HepG2 (cell line): Measurements from ENCODE around the gene AAGAB. TPM values are rescaled to one million over a fixed set of nuclear protein-coding genes. Genes with fewer than 3 reads are reported as not detected.

Experiments
- HMGXB3 ChIP-seq: sonication (generic); formaldehyde crosslinking; IDR thresholded peaks from 2 replicates; pipeline ENCODE4 v1.4.0; 2020; ENCODE audit warnings: missing genetic modification reagents, borderline replicate concordance
- ISL2 ChIP-seq: sonication (generic); formaldehyde crosslinking; IDR thresholded peaks from 2 replicates; pipeline ENCODE4 v1.5.0; 2020; ENCODE audit warnings: missing genetic modification reagents
- KDM6A ChIP-seq: IDR thresholded peaks from 2 replicates; pipeline ENCODE4 v1.6.1; 2016; ENCODE audit warnings: low read depth
- MXI1 ChIP-seq: IDR thresholded peaks from 3 replicates; pipeline ENCODE4 v1.6.1; 2012; ENCODE audit warnings: low read depth, low read length, inconsistent platforms, borderline replicate concordance
- MYNN ChIP-seq: sonication (generic); formaldehyde crosslinking; IDR thresholded peaks from 2 replicates; pipeline ENCODE4 v1.4.0; 2020; ENCODE audit warnings: mild to moderate bottlenecking, low read depth, missing genetic modification reagents
- NCOA2 ChIP-seq: sonication (generic); formaldehyde crosslinking; IDR thresholded peaks from 2 replicates; pipeline ENCODE4 v1.8.0; 2022; ENCODE audit warnings: inconsistent platforms
- NFE2L1 ChIP-seq: sonication (generic); formaldehyde crosslinking; IDR thresholded peaks from 2 replicates; pipeline ENCODE4 v1.4.0; 2020; ENCODE audit warnings: missing genetic modification reagents, mild to moderate bottlenecking, borderline replicate concordance
- PBX3 ChIP-seq: sonication (generic); formaldehyde crosslinking; IDR thresholded peaks from 2 replicates; pipeline ENCODE4 v1.8.1; 2023; ENCODE audit warnings: missing genetic modification reagents, inconsistent platforms, borderline replicate concordance
- PHF21A ChIP-seq: sonication (generic); formaldehyde crosslinking; IDR thresholded peaks from 2 replicates; pipeline ENCODE4 v1.5.0; 2020; ENCODE audit warnings: mild to moderate bottlenecking, missing genetic modification reagents
- PHF5A ChIP-seq: IDR thresholded peaks from one replicate; pipeline ENCODE4 v1.6.1; 2018; ENCODE audit warnings: low read depth, missing genetic modification reagents; ENCODE audit not compliant: unreplicated experiment
- RBM22 ChIP-seq: fragments of 200-400 bp; formaldehyde crosslinking; optimal IDR thresholded peaks from 2 replicates; pipeline ENCODE3; 2017; ENCODE audit warnings: mild to moderate bottlenecking, low read length, moderate library complexity
- SETDB1 ChIP-seq: sonication (generic); formaldehyde crosslinking; IDR thresholded peaks from 2 replicates; pipeline ENCODE4 v1.5.1; 2020; ENCODE audit warnings: missing genetic modification reagents, mild to moderate bottlenecking, borderline replicate concordance
- SP4 ChIP-seq: sonication (generic); formaldehyde crosslinking; IDR thresholded peaks from 2 replicates; pipeline ENCODE4 v1.8.1; 2023; ENCODE audit warnings: mild to moderate bottlenecking, missing genetic modification reagents
- ZFY ChIP-seq: sonication (generic); formaldehyde crosslinking; IDR thresholded peaks from 2 replicates; pipeline ENCODE4 v1.4.0; 2020; ENCODE audit warnings: missing genetic modification reagents
- ZNF124 ChIP-seq: sonication (generic); formaldehyde crosslinking; IDR thresholded peaks from 2 replicates; pipeline ENCODE4 v1.4.0; 2020; ENCODE audit warnings: missing genetic modification reagents
- ZNF687 ChIP-seq: sonication (generic); formaldehyde crosslinking; IDR thresholded peaks from 2 replicates; pipeline ENCODE4 v1.5.1; 2020; ENCODE audit warnings: mild to moderate bottlenecking, missing genetic modification reagents, moderate library complexity
- ZNF747 ChIP-seq: sonication (generic); formaldehyde crosslinking; IDR thresholded peaks from 2 replicates; pipeline ENCODE4 v1.8.1; 2023; ENCODE audit warnings: missing genetic modification reagents, mild to moderate bottlenecking, borderline replicate concordance
- polyA plus RNA-seq, 8 experiments: library from polyadenylated mRNA; depleted of rRNA in 3 of 8; stranded (reverse) in 7 of 8; unstranded in 1 of 8; fragments of >200 nt; fragmentation: Illumina TruSeq in 4 of 8; extraction: Trizol in 4 of 8; gene quantifications; 2 replicates each; pipeline versions ENCODE4 v1.2.1 to v1.2.3, GENCODE V29; 2011 to 2016; ENCODE audit warnings: low read depth in 4 of 8, missing spikeins in 1 of 8, mixed read lengths in 1 of 8; ENCODE audit not compliant: insufficient read depth in 1 of 8
- total RNA-seq, 5 experiments: library from RNA; depleted of rRNA; stranded (reverse); fragments of >200 nt; fragmentation: Illumina TruSeq; extraction: Trizol; gene quantifications; 2 replicates each; pipeline ENCODE4 v1.2.3, GENCODE V29; 2016; ENCODE audit warnings: low read depth in 1 of 5
- TF ChIP-seq, protein P1 (sequence below): sonication (generic); formaldehyde crosslinking; IDR thresholded peaks from 2 replicates; pipeline ENCODE4 v1.8.1; 2022; ENCODE audit warnings: mild to moderate bottlenecking, missing genetic modification reagents

The AAGAB gene
- total and polyA plus RNA-seq, 2 of the 13 experiments (the other 11 are each of a cell fraction or from before 2014, with no cell fraction given) = 8.0 to 34.9 TPM

- TF ChIP-seq ZNF747 (CRISPR knock-in tag) (no peak), ZNF124 (CRISPR knock-in tag) (no peak), ISL2 (0 out of 2 replicates have a peak, but pooled peaks have one; percentile 32), RBM22 (peak; percentile 50), SP4 (CRISPR knock-in tag) (peak; percentile 24; the same call in 1 of the 2 replicates), MYNN (no peak), PHF21A (CRISPR knock-in tag) (peak; percentile 83), MXI1 (no peak), ZNF687 (CRISPR knock-in tag) (peak; percentile 46; the same call in 1 of the 2 replicates), ZFY (CRISPR knock-in tag) (peak; percentile 61), KDM6A (CRISPR knock-in tag) (no peak), NFE2L1 (no peak), HMGXB3 (CRISPR knock-in tag) (no peak), PHF5A (CRISPR knock-in tag) (no peak), SETDB1 (no peak), NCOA2 (CRISPR knock-in tag) (0 out of 2 replicates have a peak, but pooled peaks have one; percentile 9), PBX3 (no peak)
- TF ChIP-seq, protein P1, sequence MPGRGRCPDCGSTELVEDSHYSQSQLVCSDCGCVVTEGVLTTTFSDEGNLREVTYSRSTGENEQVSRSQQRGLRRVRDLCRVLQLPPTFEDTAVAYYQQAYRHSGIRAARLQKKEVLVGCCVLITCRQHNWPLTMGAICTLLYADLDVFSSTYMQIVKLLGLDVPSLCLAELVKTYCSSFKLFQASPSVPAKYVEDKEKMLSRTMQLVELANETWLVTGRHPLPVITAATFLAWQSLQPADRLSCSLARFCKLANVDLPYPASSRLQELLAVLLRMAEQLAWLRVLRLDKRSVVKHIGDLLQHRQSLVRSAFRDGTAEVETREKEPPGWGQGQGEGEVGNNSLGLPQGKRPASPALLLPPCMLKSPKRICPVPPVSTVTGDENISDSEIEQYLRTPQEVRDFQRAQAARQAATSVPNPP = no peak
Measured at GRCh38 chr15:67183443-67184169, 70.9 kb downstream of the AAGAB start (continued).
